HT-29 (cell line): Measurements from ENCODE around the gene KCNIP4. TPM values are rescaled to one million over a fixed set of nuclear protein-coding genes. Genes with fewer than 3 reads are reported as not detected.

Experiments used
- DNase-seq: peaks from one replicate; pipeline ENCODE4 v3.0.0-alpha.2; 2015; ENCODE audit warnings: low spot score
- total RNA-seq: library from RNA; depleted of rRNA; stranded (reverse); fragments of >200 nt; shearing (Covaris generic); gene quantifications from 2 replicates; pipeline ENCODE4 v1.2.3, GENCODE V29; 2014

KCNIP4 gene
- total RNA-seq, 1 experiment from 2014 or later, result not detected

DNA sequence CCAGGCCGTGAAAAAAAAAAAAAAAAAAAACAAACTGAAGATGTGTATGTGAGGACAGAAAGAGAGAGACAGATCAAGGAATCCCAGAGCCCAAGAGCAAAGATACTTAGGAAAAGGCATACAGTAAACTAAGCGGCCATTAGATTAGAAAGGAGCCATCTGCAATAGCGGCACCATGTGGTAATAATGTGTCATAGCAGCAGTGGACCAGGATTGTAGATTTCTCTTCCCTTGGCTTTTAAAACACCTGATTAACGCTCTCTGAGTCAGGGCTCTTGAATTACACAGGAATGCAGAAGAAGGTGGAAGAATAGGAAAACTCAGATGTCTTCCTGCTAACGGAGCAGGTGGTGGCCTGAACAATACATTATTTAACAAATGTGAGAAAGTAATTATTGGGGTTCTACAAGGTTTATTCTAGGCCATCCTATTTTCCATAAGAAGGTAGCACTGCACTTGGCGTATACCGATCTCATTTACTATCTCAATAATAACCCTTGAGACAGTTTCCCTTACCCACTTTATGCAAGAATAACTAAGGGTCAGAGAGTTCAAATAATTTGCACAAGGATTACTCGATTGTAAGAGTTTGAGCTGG lies 182.7 kb downstream of the KCNIP4 start:
- DNase-seq, result peak; percentile 81

DNA sequence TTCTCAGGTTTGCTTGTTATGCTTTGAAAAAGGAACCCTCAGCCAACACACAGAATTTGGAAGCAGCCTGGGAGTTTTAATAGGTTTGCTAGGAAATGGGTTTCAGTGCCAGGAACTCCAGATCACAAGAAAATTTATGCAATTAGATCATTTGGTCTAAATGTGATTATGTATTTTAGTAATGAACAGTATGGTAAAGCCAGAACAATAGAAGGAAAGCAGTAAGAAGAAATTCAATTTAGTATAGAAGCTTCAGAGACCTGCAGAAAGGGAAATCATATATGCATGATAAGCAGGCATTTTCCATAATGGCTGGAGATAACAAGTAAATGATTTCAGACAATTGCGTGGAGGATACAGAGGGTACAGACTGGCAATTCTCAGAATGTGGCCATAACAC lies 184.7 kb downstream of the KCNIP4 start:
- no peak for DNase-seq

- no peak for DNase-seq
These were observed 191.3 kb downstream of the KCNIP4 start for GRCh38 chr4:21757248-21757647.

DNA sequence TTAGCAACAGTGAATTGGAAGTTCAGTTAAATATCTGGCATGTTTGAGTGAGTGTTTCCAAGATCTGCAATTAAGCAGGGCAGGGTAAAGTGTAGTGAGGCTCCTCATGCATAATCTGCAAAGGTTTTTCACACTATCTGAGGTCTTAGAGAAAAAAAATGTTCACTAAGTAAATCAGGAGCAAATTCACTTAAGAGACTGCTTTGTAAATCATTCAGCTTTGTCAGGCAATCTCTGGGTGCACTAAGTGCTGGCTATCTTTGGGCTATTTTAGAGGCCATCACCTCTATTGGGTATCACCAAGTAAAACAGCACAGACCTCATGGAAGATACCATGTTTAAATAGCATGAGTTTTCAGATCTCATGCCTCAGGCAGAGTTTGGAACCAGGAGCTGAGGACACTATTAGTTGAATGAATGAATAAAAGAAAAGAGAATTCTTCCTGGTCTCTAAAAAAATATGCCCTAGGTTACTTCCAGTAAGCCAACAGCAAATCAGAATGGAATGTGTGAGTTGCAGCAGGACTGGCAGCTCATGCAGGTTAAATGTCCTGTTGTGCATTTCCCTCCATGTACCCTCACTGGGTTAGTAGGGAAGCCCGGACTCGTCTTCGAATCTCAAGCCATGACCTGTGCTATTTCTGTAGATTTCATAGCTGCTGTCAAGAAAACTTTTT lies 195.3 kb downstream of the KCNIP4 start:
- no peak for DNase-seq

- no peak for DNase-seq
These were observed 196.0 kb downstream of the KCNIP4 start for GRCh38 chr4:21752616-21753015.

GRCh38 chr4:21749924-21750323 lies 198.6 kb downstream of the KCNIP4 start:
- DNase-seq, result no peak

- no peak for DNase-seq
These were observed 199.2 kb downstream of the KCNIP4 start for GRCh38 chr4:21749412-21749811.

DNA sequence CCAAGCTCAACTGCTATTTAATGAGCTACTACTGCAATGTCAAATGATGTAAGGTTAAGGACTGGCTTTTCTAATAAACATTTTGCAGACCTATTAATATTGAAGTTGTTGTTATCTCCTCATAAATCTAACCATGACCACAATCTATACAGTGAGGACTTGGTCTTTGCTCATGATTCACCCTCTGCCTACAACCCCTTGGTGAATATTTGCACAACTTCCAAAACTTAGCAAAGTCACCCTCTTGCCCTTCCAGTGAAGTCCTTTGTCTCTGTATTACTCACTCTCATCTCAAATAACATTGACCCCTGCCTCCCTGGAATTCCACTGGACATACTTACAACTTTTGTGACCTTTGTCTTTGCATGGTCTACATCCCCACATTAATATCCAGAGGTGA lies 204.5 kb downstream of the KCNIP4 start:
- no peak for DNase-seq

DNA sequence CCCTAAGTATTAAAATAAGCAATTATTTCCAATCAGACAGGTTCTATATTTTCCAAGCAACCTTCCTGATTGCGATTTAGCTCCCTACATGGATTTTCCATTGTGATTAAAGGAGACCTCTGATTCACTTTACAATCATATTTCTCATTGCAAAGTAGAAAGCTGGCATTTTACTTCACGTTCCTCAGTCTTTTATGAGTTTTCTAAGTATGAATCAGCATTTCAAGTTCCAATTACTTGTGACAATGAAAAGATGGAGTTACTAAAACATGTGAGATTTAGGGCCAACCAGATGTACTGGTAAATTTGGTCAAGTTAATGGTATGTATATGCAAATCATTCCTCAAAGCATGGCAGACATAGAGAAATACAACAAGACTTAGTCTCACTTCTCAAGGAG lies 206.2 kb downstream of the KCNIP4 start:
- DNase-seq, result no peak

- DNase-seq, result no peak
These were observed 209.8 kb downstream of the KCNIP4 start for GRCh38 chr4:21738821-21739220.

- DNase-seq, result no peak
These were observed 212.7 kb downstream of the KCNIP4 start for GRCh38 chr4:21735866-21736265.

GRCh38 chr4:21733894-21734630 lies 214.5 kb downstream of the KCNIP4 start:
- DNase-seq, result no peak

- no peak for DNase-seq
These were observed 220.3 kb downstream of the KCNIP4 start for GRCh38 chr4:21728304-21728703.

GRCh38 chr4:21726255-21726815 lies 222.2 kb downstream of the KCNIP4 start:
- DNase-seq, result no peak

DNA sequence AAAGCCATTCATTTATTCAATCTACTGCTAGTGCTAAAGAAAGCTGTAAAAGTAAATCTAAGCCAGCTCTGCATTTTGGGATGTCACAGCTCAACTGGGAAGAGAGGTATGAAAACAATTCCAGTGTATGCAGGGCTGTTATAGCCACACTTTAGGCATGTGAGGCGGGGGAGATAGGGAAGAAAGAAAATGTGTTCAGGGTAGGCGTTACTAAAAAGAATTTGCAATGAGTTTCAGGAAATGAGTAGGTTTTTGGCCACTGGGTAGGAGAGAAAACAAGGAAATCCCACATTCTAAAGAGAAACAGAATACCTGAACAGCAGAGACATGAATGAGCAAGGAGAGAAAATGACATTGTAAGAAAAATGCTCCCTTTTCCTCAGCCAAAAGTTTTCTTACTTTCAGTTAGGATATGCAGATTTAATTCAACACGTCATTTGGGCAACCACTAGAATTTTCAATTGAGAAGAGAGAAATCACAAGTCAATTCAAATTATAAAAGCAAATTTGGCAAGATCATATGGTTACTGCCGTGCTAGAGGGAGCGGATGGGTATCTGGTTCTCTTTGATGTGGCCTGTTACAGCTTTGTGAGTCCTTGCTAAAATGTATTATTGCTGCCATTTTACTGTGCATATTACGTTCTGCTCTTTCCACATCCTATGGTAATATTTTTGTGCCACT lies 226.3 kb downstream of the KCNIP4 start:
- no peak for DNase-seq

- no peak for DNase-seq
These were observed 232.0 kb downstream of the KCNIP4 start for GRCh38 chr4:21716531-21716930.

DNA sequence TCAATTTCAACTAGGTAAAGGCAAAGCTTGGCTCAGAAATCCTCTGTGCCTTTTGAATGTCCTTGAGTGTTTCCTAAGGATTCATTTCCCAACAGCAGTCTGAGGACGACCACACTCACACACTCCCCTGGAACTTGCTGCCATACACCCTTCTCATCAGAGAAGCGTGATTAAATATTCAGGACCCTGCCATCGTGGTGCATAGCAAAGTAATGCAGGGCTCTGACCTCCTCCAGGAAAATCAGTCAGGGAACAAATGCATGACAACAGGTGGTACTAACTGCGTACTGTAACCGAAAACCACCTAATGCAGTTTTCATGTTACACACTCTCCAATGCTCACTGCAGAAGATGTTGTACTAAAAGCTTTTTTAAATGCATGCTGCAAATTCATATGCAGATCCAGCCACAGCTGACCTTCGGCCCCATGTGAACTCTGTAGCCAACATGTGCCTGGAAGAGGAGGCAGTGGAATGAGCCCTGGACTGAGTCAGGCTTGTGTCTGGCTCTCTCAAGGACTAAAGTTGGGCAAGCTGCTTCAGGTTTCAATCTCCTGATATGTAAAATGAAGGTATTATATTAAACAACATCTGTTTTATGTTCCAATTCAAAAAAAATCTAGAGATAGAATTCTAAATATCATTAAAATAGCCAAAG lies 238.3 kb downstream of the KCNIP4 start:
- no peak for DNase-seq

DNA sequence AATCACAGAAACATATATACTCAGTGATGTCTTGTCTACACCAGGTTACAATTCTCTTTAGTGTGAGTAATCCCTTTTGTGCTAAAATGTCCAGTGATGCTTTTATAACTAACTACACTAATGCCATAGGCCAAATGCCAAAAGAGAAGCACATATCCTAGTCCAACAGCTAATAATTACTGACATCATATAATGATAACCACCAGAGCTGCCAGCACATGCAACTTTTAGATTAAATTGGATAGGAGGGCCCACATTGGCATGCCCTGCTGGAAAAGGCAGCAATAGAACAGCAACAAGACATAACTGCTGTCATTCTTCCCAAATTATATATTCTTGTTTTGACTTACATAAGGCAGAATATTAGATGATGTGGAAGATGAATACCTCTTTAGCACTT lies 238.8 kb downstream of the KCNIP4 start:
- DNase-seq, result no peak

- DNase-seq, result no peak
These were observed 239.5 kb downstream of the KCNIP4 start for GRCh38 chr4:21709031-21709430.

- peak; percentile 8 for DNase-seq
These were observed 249.1 kb downstream of the KCNIP4 start for GRCh38 chr4:21699446-21699845.

DNA sequence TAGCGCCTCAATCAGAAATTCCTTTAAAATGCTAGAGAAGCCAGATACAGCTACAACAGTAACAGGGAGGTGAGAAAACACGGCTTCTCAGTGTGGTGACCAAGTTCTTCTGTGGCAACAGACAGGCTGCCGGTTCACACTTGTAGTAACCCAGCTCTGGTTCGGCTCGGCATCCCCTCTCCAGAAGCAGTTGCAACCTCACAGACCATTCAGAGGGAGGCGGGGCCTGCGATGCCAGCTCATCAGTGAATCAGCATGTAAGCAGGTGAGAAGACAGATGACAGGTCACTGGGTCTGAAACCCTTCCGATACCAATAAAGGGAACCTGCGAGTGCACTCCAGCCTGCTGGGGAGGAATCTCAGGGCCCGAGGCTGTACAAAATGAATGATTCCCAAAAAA lies 251.0 kb downstream of the KCNIP4 start:
- DNase-seq, result no peak
